GM19238 (cell line): ENCODE measurements around the gene C13orf42.

Experiments
- DNase-seq: peaks from one replicate; pipeline ENCODE4 v3.0.0; 2011; ENCODE audit warnings: low spot score; ENCODE audit not compliant: insufficient read length

Gene C13orf42

DNA sequence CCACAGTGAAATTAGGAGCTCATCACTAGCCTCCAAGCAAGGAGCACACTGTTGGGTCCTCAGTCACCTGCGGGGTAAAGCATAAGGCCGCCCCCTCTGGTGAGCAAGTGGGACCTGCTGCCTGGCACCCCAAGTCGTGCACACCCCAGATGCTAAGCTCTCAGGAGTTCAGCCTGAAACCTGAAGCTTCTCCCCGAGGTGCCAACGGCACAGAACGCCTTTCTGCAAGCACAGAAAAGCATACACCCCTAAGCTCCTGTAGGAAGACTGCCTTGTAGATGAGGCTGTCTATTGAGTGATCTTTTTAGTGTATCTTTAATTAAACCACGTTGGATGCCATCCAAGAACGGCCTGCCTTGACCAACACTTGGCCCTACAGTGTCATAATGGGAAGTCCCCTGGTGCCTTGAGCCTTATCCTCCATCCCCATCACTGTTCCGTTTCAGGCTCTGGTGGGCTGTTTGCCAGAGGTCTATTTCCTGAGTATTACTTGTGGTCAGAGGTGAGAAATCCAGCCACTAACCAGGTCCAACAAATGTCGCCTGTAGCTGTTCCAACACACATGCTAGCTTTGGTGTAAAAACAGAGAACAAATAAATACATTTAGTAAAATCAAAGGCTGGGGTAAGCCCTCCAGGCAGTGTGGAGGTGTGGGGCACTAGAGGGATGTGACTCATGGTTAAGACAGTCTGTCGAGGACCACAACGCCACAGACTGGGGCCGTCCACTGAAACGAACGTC lies 44.8 kb downstream of the C13orf42 start:
- no peak for DNase-seq

DNA sequence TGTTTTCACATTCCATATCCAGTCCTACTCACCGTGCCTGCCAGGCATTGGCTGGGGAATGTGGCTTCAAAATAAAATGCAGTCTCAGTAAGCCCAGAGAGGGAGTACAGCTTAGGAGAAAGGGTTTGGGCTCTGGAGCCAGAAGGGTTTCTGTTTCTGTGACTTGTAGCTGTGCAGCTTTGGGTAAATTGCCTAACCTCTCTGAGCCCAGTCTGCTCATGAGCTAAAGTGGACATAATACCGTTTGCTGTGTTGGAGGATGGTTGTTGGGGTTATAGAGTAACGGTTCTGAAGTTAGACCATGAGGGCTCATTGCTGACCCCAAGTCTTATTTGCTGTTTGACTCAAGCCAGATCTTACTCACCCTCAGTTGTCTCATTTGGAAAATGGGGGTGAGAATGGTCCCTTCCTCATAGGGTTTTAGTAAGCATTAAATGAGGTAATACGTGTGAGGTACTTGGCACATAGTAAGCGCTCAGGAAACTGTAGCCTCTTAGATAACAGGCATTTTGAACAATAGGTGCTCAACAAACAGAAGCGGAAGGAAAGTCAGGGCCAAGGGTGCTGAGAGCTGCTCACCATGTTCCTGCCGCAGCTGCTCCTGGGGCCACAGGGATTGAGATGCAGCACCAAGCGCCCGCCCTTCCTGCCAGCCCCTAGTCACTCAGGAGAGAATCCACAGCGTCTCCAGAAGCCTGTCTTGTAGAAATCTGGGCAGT lies 45.5 kb downstream of the C13orf42 start:
- no peak for DNase-seq

DNA sequence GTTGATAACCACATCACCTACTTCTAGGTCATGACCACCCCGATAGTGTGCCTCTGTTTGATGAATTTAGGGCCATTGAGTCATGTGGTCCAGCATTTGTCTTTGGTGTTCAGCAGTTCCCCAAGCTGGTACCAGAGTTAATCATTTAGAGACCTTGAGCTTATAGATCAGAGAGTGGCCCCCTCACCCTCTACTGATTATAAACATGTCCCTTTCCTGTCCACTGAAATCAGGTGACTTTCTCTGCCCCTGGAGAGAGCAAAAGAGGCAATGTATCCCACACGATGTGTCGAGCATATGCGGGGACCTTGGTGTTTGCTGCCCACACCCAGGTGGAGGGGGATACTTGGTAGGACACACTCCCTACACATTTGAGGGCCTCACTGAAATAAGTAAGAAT lies 46.3 kb downstream of the C13orf42 start:
- no peak for DNase-seq

DNA sequence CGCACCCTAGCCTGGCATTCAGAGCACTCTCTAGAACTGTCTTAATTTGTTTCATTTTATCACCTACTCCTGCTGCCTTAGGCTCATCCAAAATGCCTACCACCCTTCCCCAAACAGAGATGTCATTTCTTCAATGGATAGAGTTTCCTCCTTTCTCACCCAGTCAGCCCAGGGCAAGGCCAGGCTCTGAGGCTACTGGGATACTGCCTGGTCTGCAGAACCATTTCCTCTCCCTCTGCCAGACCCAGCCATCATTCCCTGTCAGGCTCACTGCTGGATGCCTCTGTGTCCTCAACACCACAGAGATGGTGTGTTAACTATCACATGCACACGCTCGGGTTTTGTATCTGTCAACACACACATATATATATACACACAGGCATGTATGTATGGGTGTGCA lies 47.2 kb downstream of the C13orf42 start:
- DNase-seq, result no peak

- no peak for DNase-seq
Observed at GRCh38 chr13:51058461-51059167, 52.5 kb downstream of the C13orf42 start.

DNA sequence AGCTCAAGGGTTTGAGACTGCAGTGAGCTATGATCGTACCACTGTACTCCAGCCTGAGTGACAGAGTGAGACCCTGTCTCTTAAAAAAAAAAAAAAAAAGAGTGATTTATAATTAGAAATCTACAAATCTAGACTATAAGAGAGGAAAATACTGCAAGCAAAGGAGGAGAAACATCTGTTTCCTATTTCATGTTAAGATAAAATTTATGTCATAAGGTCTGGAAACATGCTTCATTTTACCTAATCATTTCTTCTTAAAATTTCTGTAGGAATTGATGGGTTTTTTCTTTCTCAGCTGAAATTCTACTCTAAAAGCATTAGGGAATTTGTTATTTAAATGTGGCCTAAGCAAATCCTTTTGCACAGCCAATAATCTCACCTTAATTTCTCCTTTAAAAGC lies 53.2 kb downstream of the C13orf42 start:
- no peak for DNase-seq

GRCh38 chr13:51057001-51057400 lies 54.1 kb downstream of the C13orf42 start:
- no peak for DNase-seq

- DNase-seq, result no peak
Observed at GRCh38 chr13:51052581-51052980, 58.5 kb downstream of the C13orf42 start.

- DNase-seq, result no peak
Observed at GRCh38 chr13:51050021-51050830, 60.8 kb downstream of the C13orf42 start.

DNA sequence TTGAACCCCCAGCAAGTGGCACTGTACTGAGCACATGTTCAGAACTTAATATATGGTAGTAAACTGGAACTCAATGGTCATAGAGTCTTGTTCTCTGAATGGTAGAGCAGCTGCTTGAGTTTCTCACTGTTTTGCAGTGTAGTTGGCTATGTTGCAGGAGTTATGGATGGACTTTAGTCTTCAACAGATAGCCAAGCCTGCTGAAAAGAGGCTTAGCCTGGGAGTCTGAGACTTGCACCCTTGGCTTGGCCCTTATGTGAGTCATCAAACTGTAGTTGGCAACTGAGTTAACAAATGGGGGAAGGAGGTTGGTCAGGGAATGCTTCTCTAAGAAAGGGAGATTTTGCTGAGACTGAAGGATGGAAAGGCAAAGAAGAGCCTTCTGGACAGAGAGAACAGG lies 62.5 kb downstream of the C13orf42 start:
- DNase-seq, result no peak

DNA sequence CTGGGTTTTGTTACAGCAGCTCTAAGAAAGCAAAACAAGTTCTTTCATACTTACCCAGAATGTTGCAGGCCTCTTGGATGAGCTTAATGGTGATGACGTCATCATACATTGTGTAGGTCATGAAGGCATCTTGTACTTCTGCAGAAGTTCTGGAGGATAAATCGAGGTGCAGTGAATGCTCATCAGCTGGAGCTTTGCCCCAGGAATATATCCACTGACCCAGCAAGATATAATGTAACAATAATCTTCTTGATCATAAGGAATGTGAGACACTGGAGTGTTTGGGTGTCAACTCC lies 63.0 kb downstream of the C13orf42 start:
- no peak for DNase-seq

GRCh38 chr13:51047434-51048165 lies 63.5 kb downstream of the C13orf42 start:
- no peak for DNase-seq

GRCh38 chr13:51045451-51045850 lies 65.6 kb downstream of the C13orf42 start:
- no peak for DNase-seq

GRCh38 chr13:51044023-51044665 lies 66.9 kb downstream of the C13orf42 start:
- no peak for DNase-seq

- no peak for DNase-seq
Observed at GRCh38 chr13:51043310-51043709, 67.8 kb downstream of the C13orf42 start.

DNA sequence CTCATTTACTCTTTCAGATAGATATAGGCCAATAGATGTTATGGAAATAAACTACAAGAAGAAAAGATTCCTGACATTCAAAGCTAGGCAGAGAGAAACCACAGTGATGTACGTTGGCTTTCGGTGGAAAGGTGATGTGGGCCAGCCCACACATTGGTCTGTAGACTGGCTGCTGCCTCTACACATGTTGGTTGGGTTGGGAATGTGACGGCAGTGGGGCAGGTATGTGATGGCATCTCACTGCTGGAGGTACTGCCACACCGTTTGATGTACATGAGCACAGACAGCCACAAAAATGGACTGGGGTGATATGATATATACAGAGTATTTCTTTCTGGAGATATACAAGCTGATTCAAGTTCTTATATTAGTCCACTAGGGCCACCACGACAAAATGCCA lies 69.4 kb downstream of the C13orf42 start:
- DNase-seq, result no peak

DNA sequence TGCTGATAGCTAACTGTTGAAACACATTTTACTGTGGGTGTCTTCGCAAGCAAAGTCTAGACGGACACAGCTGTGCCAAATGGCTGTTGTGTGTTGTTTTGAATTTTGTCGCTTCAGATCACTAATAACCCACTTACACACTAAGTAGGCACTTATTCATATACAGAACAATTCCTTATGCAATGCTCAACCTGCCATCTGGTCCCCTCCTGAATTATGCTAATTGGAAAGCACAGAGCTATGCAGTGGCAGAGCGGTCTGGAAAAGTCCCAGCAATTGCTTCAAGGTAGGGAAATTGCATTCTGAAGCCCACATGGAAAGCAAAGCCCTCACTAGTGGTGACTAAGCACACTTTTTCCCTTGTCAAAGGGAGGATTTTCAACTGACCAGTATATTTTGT lies 69.9 kb downstream of the C13orf42 start:
- no peak for DNase-seq

- no peak for DNase-seq
Observed at GRCh38 chr13:51040431-51040830, 70.6 kb downstream of the C13orf42 start.

GRCh38 chr13:51036418-51036817 lies 74.7 kb downstream of the C13orf42 start:
- DNase-seq, result no peak

- DNase-seq, result no peak
Observed at GRCh38 chr13:51035978-51036377, 75.1 kb downstream of the C13orf42 start.

DNA sequence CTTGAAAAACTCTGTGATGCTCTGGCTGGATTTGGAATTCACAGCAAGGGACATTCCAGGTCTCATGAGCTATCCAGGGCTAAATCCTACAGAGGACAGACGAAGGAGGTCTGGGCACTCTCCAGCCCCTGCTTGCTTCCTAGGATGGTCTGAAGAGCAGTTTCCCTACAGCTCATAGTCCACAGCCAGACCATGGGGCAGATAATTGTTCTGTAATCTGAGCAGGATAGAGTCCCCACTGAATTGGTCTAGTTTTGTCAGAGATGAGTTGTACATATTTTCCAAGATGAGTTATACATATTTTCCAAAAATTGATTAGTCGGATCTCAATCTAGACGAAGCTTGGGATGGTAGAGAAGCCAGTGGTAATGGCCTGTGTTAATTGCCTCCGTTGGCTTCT lies 75.6 kb downstream of the C13orf42 start:
- no peak for DNase-seq
